Left colon (tissue), 2 donors: ENCODE results near the gene TNFRSF13B. TPM values are rescaled to one million over a fixed set of nuclear protein-coding genes. Genes with fewer than 3 reads are reported as not detected.
"Not testable (repeated sequence)": the region's sequence is repeated elsewhere in the genome, so short reads cannot be mapped to it uniquely, and the experiment has no call there.

ENCODE experiments used
- ATAC-seq: fragments of 200-7000 bp; cut with Tn5 transposase; one replicate; pipeline ENCODE4 v1.9.1; 2020; ENCODE audit warnings: mild to moderate bottlenecking, moderate library complexity
- DNase-seq, 2 donors: peaks; one replicate each; pipeline ENCODE4 v3.0.0-alpha.2; 2020
- intact Hi-C, 2 donors: fragments of 100-400 bp; cut with DNase I in 1 of 2; cut with micrococcal nuclease in 1 of 2; formaldehyde crosslinking; loops; one replicate each; pipeline versions ENCODE4 v1.11.2 to v1.14.0; 2022; cut with DNase I, micrococcal nuclease
- total RNA-seq, 2 donors: library from RNA; stranded (reverse); fragmentation: NEBNext Ultra II Directional; extraction: Animal tissue kit (Norgen Biotek cat#: 25700); gene quantifications; one replicate each; pipeline ENCODE4 v1.2.1, GENCODE V29; 2021
- donor health status: DM: no; HTN: no; CAD: no.
- donor health status: DM: yes; HTN: yes; CAD: no.

TNFRSF13B gene
- total RNA-seq, 2 donors from 2014 or later = 0.79 to 1.4 TPM

DNA sequence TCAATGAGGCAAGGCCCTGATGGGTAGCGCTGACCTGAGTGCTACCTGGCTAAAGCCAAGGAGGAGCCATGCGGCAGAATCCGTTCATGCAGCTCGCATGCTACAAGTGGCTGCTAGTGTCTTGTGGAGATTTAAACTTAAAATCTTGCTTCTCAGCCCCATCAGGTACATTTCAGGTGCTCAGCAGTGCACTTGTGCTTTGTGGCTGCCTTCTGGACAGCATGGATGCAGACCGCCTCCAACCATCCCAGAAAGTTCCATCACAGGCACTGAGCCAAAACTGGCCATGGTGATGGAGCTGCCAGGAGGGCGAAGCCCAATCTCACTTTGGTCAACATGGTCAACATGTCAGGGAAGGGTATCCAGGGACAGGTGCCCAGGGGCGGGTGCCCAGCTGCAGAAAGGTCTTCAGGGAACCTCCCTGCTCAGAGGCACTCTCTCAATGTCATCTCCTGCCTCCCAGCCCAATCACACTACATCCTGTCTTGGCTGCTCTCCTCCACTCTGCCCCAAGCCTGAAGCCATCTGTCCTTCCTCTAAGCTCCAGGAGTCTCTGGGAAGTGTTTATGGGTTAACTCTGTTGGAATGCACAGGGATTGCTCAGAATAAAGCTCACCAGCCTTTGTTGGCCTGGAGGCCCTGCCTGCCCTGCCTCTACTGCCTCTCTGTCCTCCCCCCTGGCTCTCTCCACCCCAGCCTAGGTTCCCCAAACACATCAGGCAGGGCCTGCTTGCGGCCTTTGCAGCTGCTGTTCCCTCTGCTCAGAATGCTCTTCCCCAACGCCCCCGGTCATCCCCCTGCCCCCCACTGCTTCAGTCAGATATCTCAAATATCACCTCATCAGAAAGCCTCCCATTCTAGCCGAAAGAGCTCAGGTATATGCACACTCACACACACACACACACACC is 18.3 kb upstream of the TNFRSF13B start:
- ATAC-seq = no peak
- intact Hi-C loops = no loop called here
- no peak for DNase-seq

DNA sequence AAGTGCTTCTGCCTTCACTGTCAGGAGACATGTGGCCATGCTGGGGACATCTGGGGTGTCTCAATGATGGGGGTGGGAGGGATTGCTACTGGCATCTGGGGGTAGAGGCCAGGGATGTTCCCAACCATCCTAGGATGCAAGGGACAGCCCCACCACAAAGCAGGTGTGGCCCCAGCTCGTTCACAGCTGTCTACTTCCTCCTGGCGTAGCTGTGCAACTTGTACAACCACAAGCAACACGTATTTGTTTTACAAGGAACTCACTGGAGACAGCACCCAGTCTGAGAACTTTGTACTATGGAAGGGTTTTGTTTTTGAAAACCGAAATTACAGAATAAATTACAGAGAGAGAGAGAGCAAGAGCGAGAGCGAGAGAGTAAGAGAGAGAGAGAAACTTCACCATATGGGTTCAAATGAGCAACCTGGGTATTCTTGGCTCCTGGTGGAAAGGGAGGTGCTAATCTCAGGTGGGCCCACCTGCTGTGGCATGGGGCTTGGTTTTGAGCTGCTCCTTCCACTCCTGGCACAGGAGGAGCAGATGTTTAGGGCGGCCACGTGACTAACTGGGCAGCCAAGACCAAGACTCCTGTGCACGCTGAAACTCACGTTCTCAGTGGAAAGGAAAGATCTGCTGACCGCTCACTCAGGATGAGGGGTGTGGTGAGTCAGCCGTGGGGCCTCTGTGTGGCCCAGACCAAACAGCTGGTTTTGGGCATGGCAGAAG is 17.5 kb upstream of the TNFRSF13B start:
- ATAC-seq (peak; percentile 87), DNase-seq (peak; percentile 59 to 74)
- intact Hi-C loops = no loop called here

DNA sequence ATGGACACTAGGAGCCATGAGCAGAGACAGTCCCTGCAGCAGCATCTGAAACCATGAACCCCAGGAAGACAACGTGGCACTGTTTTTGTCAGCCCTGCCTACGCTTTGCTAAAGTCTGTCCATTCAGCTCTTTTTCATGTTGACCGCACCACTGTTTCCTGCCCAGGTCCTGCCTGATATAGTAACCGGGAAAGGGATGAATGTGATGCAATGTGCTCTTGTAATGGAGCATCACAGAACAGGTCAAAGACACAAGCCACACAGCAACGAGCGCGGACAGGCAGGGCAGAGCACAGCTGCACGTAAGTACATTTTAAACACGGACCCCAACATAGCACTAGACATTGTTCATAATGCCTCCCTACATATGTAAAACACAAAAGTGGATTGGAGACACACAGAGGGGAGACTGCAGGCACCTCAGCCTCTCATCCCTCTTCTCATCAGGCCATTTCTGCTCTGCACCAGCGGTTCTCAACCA is 16.9 kb upstream of the TNFRSF13B start:
- DNase-seq (no peak), ATAC-seq (no peak)
- intact Hi-C loops = no loop called here

DNA sequence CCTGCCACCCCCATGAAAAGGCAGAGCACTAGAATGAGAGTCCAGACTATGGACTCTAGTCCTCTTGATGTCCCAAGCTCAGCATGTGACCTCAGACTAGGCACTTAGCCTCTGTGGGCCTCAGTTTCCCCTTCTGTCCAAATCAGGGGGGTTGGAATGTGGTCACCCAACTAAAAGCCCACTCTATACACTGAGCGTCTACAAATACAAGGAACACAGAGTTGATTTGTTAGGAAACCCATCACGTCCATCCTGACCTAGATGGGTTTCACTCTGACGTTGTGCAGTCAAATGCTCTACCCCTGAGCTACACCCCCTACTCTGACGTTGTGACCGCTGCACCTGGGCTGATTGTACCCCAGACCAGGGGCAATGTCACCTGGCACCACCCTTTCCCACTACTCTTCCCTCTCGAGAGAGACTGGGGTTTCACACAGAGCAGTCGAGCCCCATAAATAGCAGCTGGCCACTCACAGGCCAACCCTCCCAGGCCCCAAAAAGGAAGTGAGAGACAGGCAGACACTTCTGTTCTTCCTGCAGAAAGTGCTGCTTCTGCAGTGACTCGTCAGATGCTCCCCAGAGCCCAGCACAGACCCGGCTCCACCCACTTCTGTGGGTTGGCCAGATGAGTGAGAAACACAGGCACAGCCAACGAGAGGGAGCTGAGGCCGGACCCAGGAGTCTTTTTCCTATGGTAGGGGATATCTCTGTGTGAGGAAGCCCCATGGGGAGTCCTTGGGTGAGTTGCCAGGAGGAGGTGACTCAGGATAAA is 16.1 kb upstream of the TNFRSF13B start:
- intact Hi-C loops = no loop called here
- ATAC-seq = peak; percentile 29
- DNase-seq = peak; percentile 73 to 78

DNA sequence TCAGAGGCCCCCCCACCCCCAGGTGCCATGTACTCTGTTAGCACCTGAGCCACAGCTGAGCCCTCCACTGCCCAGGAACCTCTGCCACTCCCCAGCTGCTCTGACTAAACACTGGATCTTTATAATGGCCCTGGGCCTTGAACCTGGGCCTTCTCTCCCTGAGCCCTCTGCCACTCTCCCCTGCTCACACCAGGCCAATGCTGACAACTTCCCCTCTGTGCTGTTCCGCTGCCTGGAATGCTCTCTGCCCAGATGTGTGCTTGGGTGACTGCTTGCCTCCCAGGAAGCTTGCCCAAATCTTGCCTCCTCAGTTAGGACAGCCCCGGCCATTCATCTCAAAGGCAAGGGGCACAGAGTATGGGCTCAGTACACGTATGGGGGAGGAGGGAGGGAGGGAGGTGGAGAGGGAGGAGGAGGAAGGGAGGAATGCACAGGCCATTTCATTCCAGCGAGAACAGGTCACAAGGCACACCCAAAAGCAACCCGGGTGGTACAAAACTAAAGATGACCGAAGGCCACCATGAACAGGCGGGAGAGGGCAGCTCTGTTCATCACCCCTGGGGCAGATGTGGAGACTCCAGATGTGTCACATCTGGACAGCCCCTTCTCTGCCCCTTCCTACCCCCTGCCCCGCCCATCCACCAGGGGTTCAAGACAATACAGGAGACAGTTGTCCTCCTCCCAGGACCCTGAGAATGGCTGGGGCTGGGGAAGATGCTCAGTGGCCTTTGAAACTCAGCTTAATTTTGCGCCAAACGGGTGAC is 15.3 kb upstream of the TNFRSF13B start:
- no peak for DNase-seq
- intact Hi-C loops = no loop called here
- ATAC-seq = no peak

DNA sequence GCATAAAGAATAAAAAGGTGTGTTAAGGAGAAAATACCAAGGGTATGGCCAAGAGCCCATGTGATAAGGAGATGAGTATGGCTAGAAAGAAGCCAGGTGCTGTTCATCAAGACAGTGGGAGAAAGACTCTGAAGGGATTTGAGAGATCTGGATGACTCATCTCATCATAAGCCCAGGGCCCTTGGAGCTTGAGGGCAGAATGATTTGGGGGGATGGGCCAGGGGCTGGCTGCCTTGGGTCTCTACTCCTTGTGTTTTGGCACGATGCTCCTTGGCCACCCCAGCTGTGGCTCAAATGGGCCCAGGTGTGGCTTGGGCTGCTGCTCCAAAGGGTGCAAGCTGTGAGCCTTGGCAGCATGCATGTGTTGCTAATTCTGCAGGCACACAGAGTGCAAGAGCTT is 14.5 kb upstream of the TNFRSF13B start:
- DNase-seq = no peak
- ATAC-seq = no peak
- intact Hi-C loops = no loop called here

DNA sequence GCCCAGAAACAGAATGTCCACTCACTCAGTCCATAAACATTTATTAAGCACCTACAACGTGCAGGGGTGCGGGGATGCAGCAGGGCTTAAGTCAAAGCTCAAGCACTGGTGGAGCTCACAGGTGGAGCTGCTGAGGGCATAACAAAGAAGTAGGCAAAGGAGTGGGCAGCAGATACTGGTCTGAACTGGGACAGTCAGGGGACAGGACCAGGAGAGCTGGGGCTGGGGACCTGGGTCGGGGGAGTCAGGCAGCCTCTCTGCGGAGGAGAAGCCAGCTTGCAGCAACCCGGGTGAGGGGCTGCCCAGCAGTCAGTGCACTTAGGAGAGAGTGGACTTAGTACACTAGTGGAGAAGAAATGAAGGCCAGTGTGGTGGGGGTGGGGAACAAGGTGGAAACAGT is 10.0 kb upstream of the TNFRSF13B start:
- intact Hi-C loops = no loop called here
- ATAC-seq (no peak), DNase-seq (no peak)

DNA sequence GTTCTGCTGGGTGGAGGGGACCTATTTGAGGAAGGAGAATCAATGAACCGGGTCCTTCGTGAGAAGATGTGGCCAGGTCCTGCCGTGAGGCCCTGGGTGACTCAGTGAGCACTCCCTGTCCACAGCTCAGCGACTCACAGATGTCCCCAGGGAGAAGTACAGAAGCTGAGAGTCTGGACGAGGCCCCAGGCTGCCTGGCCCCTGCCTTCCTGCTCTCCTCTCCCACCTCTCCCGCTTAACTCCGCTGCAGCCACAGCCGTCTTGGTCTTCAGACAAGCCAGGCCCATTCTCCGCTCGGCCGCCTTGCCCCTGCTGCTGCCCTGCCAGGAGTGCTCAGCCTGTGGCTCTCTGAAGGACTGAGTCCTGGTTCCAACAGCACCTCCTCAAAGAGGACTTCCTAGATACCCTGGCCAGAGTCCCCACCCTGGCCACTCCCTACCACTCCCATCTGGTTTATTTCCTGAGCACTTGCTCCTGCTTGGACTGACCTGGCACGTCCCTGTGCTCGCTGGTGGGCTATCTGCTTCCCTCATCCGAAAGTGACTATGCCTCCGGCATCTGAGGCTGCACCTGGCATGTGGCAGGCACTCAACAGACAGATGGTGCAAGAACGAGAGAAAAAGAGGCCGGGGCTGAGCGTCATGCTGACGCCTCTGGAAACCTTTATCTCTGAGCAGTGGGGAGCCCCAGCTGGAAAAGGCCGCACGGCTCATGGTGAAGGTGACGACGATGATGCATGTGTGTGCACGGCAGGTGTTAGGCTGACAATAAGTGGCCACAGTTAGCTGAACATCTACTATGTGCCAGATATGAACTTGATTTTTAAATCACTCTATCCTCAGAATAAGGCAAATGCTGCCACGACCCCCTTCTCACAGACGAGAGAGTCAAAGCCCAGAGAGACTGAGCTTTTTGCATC is 9.2 kb upstream of the TNFRSF13B start:
- intact Hi-C loops = no loop called here
- peak in 1 of 2 donors; percentile 44 for DNase-seq
- ATAC-seq = peak; percentile 95

DNA sequence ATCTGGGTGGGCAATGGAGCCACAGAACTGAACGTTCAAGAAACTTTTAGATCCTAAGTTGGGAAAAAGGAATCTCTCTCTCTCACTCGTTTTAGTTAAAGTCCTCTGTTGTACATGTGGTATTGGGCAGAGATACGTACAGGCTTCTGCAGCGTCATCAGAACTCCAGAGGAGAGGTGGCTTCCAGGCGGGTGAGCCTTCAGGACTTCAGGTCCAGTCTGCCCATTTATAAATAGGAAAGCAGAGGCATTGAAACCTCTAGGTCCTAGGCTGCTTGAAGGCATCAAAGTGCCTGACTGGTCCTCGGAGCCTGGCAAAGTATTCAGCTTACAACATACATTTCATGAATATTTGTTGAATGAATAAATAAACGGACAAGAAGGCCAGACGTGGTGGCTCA is 8.1 kb upstream of the TNFRSF13B start:
- no peak for DNase-seq
- intact Hi-C loops = no loop called here
- no peak for ATAC-seq

DNA sequence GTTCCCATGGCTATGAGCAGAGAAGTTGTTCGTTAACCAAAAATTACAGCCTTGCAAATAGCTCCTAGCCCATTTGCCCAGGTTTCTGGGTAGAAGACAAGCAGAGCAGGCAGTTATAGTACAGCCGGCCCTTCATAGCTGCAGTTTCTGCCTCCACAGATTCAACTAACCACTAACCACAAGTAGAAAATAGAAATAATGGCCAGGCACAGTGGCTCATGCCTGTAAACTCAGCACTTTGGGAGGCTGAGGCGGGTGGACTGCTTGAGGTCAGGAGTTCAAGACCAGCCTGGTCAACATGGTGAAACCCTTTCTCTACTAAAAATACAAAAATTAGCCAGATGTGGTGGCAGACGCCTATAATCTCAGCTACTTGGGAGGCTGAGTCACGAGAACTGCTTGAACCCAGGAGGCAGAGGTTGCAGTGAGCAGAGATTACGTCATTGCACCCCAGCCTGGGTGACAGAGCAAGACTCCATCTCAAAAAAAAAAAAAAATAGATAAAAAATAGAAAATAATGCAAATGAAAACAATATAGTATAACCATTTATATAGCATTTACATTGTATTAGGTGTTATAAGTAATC is 7.4 kb upstream of the TNFRSF13B start:
- DNase-seq, ATAC-seq, intact Hi-C loops: not testable (repeated sequence)

DNA sequence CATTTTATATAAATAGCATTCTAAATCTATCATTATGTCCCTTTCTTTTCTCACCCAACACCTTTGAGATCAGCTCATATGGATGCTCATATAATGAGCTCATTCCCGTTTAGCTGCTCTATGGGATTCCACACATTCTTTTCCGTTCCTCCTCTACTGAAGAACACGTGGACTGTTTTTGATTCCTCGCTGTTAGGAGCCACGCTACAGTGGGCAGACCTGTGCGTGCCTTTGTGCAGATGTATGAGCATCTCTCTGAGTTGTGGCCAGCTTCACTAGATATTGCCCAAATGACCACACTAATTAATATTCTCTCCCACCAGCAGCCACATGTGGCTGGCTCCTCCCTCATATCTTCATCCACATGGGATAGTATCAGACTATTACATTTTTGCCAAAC is 6.0 kb upstream of the TNFRSF13B start:
- intact Hi-C loops = no loop called here
- no peak for DNase-seq
- no peak for ATAC-seq

DNA sequence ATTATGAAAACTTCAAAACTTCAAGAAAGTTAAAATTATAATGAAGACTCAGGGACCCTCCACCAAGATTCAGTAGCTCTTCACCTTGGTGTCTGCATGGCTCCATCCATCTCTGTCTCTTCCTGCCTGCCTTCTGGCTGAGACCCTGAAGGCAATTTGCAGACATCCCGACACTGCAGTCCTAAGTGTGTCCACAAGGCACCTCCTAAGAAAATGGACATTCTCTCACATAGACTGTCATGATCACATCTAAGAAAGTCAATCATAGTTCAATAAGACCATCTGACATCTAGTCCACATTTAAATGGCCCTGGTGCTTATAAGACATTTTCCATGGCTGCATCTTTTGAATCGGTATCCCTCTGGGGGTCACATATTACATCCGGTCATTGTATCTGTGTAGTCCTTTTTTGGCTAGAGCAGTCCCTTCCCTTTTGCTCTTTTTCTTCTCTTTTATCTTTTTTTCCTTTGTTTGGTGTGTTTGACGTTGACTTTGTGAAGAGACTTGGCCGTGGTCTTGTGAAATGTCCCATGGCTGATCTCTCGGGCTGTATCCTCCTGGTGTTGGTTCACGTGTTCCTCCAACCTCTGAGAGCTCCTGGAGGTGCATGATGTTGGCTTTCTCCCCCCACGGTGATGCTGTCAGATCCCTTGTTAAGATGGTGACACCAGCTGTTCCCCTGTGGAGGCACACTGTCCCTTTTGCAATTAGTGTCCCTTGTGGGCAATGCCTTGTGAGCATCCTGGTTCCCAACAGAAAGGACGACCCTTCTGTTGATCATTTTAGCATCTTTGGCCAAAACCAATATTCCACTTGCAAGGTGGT is 5.0 kb upstream of the TNFRSF13B start:
- DNase-seq (no peak), ATAC-seq (no peak)
- intact Hi-C loops = no loop called here

DNA sequence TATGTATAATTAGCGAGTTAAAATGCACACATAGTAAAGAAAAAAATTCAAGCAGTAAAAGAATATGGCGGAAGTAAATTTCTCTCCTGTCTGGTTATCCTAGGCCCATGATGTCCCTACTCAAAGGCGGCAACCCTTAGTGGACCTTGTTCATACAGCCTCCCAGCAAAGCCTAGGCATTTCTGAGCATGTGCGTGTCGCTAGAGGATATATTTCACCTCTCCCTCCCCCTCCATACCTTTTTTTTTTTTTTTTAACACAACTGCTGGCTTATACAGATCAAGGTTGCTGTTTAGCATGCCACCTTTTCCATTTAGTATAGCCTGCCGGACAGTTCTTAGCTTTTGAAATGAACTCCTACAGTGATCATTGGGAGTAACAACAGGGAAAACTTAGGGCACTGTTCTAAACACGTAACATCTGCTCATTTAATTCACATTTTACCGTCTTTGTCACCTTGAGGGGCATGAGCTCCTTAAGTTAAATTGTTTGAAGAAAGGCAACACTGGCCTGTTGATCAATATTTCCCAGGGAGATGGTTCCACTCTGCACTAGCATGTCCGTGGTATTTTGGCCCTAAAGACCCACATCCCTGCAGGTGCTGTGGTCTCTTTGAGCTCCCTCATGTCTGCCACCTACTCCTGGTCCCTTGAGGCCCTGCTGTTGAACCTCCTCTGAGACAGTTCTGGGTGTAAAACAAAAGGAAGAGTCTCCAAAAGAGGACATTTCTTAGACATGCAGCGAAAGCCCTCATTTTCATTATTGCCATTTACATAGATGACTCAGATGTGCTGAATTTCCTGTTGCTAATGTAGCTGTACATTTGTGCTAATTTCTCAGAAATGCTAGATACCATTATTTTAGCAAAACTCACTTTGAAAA is 4.1 kb upstream of the TNFRSF13B start:
- intact Hi-C loops = no loop called here
- DNase-seq (no peak), ATAC-seq (no peak)

DNA sequence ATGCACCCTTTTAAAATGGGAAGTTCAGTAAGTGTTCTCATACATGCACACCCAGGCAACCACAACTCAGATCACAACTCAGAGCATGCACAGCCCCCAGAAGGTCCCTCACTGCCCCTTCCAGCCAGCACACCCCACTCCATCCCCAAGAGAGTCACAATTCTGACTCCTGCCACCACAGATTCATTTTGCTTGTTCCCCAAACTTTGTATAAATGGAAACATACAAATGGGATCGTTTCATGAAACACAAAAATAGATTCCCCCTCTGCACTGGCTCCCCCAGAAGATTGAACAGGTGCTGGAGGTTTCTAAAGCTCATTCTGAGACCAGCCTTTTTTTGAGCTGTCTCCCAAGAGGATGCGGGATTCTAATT is 3.3 kb upstream of the TNFRSF13B start:
- ATAC-seq = no peak
- no peak for DNase-seq
- intact Hi-C loops = no loop called here

DNA sequence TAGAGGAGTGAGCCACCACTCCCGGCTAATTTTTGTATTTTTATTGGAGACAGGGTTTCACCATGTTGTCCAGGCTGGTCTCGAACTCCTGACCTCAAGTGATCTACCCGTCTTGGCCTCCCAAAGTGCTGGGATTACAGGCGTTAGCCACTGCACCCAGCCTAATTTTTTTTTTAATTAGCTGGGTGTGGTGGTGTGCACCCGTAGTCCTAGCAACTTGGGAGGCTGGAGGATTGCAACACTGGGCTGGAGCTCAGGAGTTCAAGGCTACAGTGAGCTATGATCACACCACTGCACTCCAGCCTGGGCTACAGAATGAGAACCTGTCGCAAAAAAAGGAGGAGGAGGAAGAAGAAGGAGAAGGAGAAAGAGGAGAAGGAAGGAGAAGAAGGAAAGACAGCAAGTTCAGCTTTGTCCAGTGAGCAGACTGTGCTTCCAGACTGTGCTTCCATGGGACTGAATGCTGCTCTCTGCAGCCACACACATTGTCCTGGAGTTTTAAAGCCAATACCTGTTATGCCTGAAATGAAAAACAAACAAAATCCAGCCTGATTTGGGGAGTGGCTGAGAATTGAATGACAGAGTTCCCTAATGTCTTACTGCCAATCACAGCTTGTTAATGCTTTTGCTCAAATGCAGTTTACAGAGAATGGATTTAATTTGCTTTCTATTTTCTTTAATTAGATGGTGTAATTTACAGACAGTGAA is 2.8 kb upstream of the TNFRSF13B start:
- intact Hi-C loops = no loop called here
- no peak for DNase-seq
- ATAC-seq = peak; percentile 73
